ENCODE results near the gene SIX5.
"Not testable (repeated sequence)": the region's sequence is repeated elsewhere in the genome, so short reads cannot be mapped to it uniquely, and the experiment has no call there.

Gene SIX5

DNA sequence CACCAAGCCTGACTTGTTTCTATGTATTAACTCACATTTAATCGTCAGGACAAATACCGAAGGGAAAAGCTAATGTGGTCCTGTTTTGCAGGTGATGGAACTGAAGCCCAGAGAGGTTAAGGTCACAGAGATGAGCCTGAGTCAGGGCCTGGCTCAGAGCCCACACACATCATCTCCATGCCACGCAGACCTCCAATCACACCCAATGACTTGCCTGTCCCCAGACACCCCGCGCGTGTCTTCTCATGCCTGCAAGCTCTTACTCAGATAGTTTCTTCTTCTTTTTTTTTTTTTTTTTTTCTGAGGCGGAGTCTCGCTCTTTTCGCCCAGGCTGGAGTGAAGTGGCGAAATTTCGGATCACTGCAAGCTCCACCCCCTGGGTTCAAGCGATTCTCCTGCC lies 16.4 kb downstream of the SIX5 start:
- no peak for DNase-seq

- DNase-seq: not testable (repeated sequence)
These were observed 17.6 kb downstream of the SIX5 start for GRCh38 chr19:45751483-45751882.

- DNase-seq: no peak
These were observed 21.5 kb downstream of the SIX5 start for GRCh38 chr19:45747513-45747912.

DNA sequence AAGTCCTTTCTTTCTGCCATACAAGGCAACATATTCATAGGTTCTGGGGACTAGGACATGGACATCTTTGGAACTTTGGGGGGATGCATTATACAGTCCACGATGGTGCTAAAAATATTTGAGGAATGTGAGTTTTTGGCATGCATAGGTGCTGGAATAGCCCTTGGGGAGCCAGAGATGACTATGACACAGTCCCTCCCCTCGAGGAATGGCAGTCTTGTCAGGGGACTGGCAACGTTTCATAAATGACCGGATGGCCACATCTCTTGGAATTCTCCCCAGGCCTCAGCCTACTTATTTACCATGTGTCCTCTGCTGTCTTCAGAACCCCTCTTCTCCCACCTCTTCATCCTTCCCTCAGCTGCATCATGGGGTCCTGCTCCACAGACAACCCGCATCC lies 22.2 kb downstream of the SIX5 start:
- DNase-seq: no peak

DNA sequence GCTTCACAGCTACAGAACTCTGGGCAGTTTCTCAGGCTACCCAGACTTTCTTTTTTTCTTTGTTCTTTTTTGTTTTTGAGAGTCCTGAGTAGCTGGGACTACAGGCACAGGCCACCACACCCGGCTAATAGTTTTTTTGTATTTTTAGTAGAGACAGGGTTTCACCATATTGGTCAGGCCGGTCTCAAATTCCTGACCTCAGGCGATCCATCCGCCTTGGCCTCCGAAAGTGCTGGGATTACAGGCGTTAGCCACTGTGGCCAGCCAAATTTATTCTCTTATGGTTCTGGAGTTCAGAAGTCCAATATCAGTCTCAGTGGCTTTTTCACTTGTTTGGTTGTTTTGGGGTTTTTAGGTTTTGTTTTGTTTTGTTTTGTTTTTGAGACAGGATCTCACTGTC lies 23.4 kb downstream of the SIX5 start:
- DNase-seq: no peak

DNA sequence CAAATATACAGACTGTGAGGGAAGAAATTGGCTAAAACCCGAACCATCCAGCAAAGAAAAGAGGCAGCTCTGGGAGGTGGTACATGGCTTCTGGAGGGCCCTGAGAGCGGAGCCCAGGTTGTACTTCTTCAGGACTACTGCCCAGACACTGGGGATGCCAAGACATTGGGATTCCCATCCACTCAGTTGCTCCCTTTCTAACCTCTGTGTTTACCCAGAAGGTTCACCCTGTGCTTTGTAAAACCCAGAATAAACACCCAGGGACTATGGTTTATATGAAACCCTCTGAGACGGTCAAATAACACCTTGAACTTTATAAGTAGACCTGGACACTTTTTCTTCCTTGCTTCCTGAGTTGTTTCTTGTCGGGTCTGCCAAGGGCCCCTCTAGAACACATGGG lies 26.1 kb downstream of the SIX5 start:
- no peak for DNase-seq

GRCh38 chr19:45739498-45740439 lies 29.3 kb downstream of the SIX5 start:
- DNase-seq: peak; percentile 58

DNA sequence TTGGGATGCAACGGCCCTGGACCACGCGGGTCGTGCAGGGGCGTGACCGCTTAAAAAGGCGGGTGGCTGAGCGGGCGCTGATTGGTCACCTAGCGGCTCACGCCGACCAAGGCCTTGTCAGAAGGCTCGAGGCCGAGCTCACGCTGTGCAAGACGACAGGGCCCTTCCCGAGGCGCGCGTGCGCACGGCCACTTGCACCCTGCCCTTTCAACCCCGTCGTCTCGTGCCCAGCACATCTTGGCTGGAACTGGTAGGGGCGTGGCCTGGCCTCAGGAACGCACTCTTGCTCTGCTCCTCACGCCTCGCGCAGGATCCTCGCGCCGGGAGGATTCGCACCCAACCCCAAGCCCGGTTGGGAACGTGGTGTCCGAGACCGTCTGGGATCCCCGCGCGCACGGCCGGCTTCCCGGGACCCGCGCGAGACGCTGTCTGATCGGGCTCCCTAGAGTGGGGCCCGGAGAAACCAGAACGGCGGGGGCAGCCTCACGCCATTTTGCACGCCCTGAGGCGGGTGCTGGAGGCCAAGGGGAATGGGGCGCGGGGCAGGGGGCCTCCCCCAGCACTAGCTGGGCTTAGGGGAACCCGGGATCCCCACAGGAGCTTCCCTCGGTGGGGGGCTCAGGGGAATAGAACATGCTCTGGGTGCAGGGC lies 35.8 kb downstream of the SIX5 start, which contains the start of gene MEIOSIN:
TSS of gene MEIOSIN (plus strand) at position 280 of the 651 bp plus-strand sequence. CDS start 1,938 bp downstream, outside the sequence.
- DNase-seq: no peak

DNA sequence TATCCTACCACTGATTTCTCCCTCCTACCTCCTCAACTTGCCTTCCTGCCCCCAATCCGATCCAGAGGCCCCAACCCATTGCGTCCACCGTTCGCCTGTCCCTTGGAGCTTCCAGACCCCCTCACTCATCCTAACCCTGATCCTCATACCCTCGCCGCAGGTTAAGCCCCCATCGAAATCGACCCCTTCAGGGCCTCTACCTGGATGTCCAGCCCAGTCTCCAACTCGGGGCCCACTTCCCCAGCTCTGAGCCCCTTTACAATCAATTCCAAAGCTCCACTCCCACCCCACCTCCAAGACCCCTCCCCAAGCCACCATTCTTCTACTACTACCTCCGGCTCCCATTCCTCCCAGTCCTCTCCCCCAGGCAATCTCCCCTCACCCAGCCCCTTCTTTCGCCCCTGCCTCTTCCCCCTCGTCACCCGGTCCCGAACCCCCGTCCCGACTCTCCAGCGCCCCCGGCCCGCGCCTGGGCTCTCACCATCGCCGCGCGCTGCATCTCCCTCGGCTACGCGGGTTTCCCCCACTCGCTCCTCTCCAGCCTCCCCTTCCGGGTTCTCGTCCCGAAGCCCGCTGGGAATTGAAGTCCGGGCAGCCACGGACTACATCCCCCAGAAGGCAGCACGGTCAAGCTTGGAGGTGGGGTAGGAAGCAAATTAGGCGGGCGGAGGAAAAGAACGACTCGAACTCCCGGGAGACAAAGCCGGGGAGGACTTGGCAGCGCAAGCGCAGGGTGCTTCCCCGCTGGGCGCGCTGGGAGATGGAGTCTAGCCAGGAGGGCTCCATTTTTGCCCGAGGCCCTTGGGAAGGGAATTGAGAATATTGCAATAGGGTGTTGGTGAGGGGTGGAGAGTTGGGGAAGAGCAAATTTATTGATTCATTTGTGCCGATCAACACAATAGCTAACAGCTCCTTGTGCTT lies 38.4 kb downstream of the SIX5 start, which contains the start of gene FBXO46:
TSS of gene FBXO46 (minus strand) at position 529 of the 921 bp plus-strand sequence. CDS start 17,401 bp downstream, outside the sequence.
- DNase-seq: peak; percentile 98

- peak; percentile 14 for DNase-seq
These were observed 39.2 kb downstream of the SIX5 start for GRCh38 chr19:45729800-45730290.

GRCh38 chr19:45728683-45729082 lies 40.4 kb downstream of the SIX5 start:
- not testable (repeated sequence) for DNase-seq

GRCh38 chr19:45720065-45720464 lies 49.0 kb downstream of the SIX5 start:
- DNase-seq: not testable (repeated sequence)

GRCh38 chr19:45717983-45718650 lies 50.9 kb downstream of the SIX5 start:
- no peak for DNase-seq

DNA sequence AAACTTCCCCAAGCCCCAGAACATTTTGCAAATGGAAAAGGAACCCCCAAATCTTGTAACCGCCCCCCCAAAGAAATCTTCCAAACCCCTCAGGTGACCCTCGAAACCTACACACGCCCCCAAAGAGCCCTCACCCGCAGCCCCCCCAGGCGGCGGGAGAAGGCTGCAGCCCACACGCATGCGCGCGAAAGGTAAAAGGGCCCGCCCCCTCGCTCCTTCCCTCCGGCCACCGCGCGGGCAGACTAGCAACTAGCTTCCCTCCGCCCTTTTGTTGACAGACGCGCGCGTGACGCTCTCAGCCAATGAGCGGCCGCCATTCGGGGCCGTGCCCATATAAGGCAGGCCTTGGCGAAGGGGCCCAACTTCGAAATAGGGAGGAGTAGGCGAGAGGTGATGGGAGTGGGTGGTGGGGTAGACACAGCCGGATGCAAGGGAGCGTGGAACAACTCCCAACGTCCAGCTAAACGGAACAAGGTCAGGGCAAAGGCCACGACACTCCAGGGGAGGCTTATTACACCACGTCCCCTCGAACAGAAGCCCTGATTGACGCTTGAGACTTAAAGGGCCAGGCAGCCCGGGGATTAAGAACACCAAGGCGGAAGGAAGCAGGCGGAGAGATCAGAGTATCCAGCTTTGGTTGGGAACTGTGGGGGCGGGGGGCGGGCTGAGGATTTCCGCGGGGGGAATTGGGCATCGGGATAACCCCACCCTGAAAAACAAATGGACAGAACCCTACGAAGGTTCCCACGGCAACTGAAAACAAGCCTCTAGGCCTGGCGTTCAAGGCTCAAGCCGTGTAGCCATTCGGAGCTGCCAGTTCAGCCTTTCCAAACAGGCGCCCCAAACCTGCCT lies 51.7 kb downstream of the SIX5 start:
- DNase-seq: peak; percentile 98

GRCh38 chr19:45716359-45717130 lies 52.5 kb downstream of the SIX5 start:
- peak; percentile 27 for DNase-seq

DNA sequence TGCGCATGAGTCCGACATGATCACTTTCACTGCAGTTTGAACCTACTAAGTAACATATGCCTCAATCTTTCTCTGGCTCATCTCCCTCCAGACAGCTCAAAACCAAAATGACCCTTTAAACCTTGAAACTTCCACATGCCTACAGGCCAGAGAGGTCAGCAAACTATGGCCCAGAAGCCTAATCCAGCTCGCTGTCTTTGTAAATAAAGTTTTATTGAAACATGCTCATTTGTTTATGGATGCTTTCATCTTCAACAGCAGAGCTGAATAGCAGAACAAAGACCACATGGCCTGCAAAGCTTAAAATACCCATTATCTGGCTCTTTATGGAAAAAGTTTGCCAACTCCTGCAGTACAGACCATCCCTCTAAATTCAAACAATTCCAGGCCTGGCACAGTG lies 53.9 kb downstream of the SIX5 start:
- DNase-seq: no peak

Data from hematopoietic multipotent progenitor cell treated with erythropoietin and hydrocortisone succinate and interleukin-3 and kit ligand, for 8 days (in vitro differentiated cells).